UCSD-AML1 (cell line): ENCODE results near the gene MLLT11.
A peak's percentile ranks its signal among the peaks of the same experiment; 100 is the strongest.

Experiments
- DNase-seq: peaks from one replicate; lab custom pipeline; 2025; ENCODE audit not compliant: unreplicated experiment; lab: John Stamatoyannopoulos, UW

The MLLT11 gene, protein sequence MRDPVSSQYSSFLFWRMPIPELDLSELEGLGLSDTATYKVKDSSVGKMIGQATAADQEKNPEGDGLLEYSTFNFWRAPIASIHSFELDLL

GRCh38 chr1:151060007-151060656 is at the start of gene MLLT11:
Gene MLLT11 (plus strand): TSS chr1:151060397. CDS start chr1:151067225, 6,828 bp downstream.
- DNase-seq = peak; percentile 58

GRCh38 chr1:151011154-151011850 is 48.9 kb upstream of the MLLT11 start:
- peak; percentile 22 for DNase-seq

DNA sequence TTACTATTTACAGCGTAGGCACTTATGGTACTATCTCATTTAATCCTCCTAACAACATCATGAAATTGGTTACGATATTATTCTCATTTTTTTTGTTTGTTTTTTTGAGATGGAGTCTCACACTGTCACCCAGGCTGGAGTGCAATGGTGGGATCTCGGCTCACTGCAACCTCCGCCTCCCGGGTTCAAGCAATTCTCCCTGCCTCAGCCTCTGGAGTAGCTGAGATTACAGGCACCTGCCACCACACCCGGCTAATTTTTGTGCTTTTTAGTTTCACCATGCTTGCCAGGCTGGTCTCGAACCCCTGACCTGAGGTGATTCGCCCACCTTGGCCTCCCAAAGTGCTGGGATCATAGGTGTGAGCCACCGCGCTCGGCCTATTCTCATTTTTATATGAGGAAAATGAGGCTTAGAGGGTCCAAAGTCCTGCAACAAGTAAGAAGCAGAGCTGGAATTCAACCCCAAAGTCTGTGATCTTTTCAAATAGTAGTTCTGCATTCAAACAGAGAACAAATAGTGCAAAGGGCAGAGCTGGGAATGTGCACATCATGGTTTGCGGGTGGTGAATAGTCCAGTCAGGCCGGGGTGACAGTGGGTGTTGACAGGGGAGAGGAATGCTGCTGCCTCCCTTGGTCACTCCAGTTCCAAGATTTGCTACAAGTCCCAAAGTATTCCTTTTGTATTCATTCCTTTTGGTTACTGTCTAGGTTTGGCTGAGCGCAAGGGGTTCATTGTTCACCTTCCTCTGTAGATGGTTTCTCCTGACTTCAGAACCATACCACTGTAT is 47.3 kb upstream of the MLLT11 start:
- no peak for DNase-seq

- DNase-seq = peak; percentile 18
Observed at GRCh38 chr1:151013518-151013917, 46.7 kb upstream of the MLLT11 start.

DNA sequence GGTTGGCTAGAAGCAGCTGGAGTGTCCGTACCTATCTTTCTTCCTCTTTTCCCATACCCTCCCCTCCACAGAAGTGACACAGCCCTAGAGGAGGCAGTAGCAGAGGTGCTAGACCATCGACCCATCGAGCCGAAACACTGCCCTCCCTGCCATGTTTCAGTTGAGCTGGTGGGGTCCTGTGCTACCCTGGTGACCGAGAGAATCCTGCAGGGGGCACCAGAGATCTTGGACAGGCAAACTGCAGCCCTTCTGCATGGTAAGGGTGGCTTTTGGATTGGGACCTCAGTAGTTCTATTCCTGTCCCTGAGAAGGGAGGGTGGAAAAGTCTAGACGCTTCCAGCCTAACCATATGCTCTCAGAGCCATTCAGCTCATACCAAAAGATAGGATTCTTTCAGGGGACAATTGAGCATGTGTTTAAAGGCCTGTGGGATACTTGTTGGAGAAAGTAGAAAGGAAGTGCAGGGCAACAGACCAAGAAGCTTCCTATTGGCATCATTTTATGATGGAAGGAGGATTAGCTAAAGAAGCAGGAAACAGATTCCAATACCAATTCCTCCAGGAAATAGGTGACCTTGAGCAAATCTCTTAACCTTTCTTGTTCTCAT is 35.6 kb upstream of the MLLT11 start:
- DNase-seq = peak; percentile 72

DNA sequence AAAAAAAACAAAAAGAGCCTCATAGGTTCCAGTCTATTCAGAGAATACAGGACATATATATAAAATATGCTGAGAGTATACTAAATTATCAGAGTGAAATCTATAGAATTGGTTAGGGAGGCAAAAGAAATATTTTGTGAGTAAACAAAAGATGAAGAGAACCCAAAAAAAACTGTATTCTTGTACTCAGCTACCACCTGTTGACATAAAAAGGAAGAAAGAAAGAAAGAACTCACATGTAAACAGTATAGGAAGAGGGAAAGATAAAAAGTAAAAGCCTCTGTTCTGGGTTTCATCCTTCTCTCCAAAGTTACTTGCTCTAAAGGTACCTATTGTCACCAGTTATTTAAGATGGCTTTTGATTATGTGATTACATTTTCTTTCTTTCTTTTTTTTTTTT is 33.7 kb upstream of the MLLT11 start:
- DNase-seq = no peak

GRCh38 chr1:151032164-151032563 is 28.0 kb upstream of the MLLT11 start:
- DNase-seq = no peak

- DNase-seq = no peak
Observed at GRCh38 chr1:151035167-151035566, 25.0 kb upstream of the MLLT11 start.

GRCh38 chr1:151036356-151036755 is 23.8 kb upstream of the MLLT11 start, which contains the start of gene BNIPL:
Gene BNIPL (plus strand): TSS chr1:151036586. CDS start chr1:151036726, 140 bp downstream.
- DNase-seq = no peak

GRCh38 chr1:151037032-151037431 is 23.2 kb upstream of the MLLT11 start:
- DNase-seq = no peak

DNA sequence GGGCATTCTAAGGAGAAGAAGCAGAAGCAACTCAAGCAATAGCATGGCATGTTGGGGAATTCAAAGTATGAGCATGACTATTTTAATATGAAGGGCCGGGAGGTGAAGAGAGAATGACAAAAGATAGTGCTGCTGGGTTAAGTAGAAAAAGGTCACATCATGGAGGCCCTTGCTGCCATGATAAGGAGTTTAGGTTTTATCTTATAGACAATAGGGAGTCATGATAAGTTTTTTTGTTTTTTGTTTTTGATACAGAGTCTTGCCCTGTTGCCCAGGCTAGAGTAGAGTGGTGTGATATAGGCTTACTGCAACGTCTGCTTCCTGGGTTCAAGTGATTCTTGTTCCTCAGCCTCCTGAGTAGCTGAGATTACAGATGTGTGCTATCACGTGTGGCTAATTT is 20.7 kb upstream of the MLLT11 start:
- no peak for DNase-seq

- no peak for DNase-seq
Observed at GRCh38 chr1:151043163-151043562, 17.0 kb upstream of the MLLT11 start.

DNA sequence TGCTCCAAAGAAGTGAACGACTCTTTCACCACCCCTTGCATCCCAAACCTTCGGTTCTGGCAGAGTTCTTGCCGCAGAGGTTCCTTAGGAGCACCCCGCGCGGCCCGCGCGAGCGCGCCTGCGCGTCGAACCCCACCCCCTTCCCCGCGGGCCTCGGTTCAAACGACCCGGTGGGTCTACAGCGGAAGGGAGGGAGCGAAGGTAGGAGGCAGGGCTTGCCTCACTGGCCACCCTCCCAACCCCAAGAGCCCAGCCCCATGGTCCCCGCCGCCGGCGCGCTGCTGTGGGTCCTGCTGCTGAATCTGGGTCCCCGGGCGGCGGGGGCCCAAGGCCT is 12.6 kb upstream of the MLLT11 start, which contains the start of gene C1orf56:
Gene C1orf56 (plus strand): TSS at position 161 of the 334 bp plus-strand sequence. CDS start 97 bp downstream, at position 258.
- DNase-seq = no peak

DNA sequence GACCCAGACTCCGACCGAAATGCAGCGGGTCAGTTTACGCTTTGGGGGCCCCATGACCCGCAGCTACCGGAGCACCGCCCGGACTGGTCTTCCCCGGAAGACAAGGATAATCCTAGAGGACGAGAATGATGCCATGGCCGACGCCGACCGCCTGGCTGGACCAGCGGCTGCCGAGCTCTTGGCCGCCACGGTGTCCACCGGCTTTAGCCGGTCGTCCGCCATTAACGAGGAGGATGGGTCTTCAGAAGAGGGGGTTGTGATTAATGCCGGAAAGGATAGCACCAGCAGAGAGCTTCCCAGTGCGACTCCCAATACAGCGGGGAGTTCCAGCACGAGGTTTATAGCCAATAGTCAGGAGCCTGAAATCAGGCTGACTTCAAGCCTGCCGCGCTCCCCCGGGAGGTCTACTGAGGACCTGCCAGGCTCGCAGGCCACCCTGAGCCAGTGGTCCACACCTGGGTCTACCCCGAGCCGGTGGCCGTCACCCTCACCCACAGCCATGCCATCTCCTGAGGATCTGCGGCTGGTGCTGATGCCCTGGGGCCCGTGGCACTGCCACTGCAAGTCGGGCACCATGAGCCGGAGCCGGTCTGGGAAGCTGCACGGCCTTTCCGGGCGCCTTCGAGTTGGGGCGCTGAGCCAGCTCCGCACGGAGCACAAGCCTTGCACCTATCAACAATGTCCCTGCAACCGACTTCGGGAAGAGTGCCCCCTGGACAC is 12.1 kb upstream of the MLLT11 start:
- no peak for DNase-seq

DNA sequence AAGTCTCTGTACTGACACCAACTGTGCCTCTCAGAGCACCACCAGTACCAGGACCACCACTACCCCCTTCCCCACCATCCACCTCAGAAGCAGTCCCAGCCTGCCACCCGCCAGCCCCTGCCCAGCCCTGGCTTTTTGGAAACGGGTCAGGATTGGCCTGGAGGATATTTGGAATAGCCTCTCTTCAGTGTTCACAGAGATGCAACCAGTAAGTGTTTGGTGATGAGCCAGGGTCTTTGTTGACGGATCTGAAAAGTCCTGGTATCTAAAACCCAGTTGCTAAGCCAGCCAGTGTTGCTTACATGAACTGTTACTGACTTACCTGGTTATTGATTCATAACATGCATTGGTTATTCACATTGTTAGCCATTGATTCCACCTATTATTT is 11.6 kb upstream of the MLLT11 start:
- DNase-seq = peak; percentile 20

DNA sequence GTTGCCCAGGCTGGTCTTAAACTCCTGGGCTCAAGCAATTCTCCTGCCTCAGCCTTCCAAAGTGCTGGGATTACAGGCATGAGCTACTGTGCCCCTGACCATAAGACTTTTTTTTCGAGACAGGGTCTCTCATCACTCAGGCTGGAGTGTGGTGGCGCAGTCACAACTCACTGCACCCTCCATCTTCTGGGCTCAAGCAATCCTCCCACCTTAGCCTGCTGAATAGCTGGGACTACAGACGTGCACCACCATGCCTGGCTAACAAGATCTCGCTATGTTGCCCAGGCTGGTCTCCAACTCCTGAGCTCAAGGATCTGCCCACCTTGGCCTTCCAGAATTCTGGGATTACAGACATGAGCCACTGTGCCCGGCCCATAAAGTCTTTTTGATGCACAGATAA is 10.7 kb upstream of the MLLT11 start:
- no peak for DNase-seq

GRCh38 chr1:151050051-151050688 is 10.0 kb upstream of the MLLT11 start:
- no peak for DNase-seq

DNA sequence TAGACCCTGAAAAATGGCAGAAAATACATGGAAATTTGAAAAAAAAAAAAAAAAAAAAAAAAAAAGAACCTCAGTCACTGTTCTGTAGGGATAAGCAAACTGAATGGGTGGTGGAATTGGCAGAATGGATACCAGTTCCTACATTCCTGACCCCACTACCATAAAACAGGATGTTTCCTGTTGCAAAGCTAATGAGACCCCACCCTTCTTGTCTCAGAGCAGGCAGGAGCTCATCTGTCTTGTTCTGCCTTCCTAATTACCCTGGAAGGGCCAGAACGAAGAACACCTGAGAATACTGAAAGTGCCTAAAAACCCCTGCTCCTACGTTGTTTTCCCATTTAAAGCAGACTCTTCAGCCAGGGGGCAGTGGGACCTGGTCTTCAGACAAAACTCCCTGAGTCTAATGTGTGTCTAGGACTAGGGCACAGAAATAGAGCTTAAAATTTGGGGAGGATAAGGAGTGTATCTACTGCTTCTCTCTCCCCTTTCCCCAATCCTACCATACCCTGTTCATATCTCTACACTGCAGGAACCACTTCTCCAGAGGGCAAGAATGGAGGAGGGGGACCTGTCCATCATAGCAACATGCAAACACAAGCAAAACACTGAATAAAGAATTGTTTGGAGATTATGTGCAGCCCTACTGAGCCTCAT is 8.7 kb upstream of the MLLT11 start:
- no peak for DNase-seq

- DNase-seq = no peak
Observed at GRCh38 chr1:151054971-151055547, 5.1 kb upstream of the MLLT11 start.
